T-helper 17 cell (primary cell): ENCODE results near the gene ZNF37A. TPM values are rescaled to one million over a fixed set of nuclear protein-coding genes. Genes with fewer than 3 reads are reported as not detected.
"Not testable (repeated sequence)": the region's sequence is repeated elsewhere in the genome, so short reads cannot be mapped to it uniquely, and the experiment has no call there.

Experiments used
- ATAC-seq: fragments of 150-1000 bp; cut with Tn5 transposase; 2 replicates; pipeline ENCODE4 v1.10.0; 2021; ENCODE audit warnings: mild to moderate bottlenecking, moderate library complexity
- DNase-seq, 3 donors: peaks; one replicate each; pipeline versions ENCODE4 v3.0.0 to v3.0.0-alpha.2; 2020 to 2021
- H3K9me3 ChIP-seq: one replicate; pipeline ENCODE4 v1.7.0; 2013; ENCODE audit warnings: low read length, mild to moderate bottlenecking; ENCODE audit not compliant: control insufficient read depth, poor library complexity, severe bottlenecking
- H3K27ac Mint-ChIP-seq: one replicate; pipeline ENCODE4 v1.8.0; 2022; ENCODE audit warnings: mild to moderate bottlenecking, moderate library complexity, mixed read lengths
- H3K27me3 Mint-ChIP-seq: one replicate; pipeline ENCODE4 v1.8.0; 2022; ENCODE audit warnings: mixed read lengths
- H3K36me3 Mint-ChIP-seq: one replicate; pipeline ENCODE4 v1.8.0; 2022; ENCODE audit warnings: low read depth, mixed read lengths
- H3K4me1 Mint-ChIP-seq: one replicate; pipeline ENCODE4 v1.8.0; 2022; ENCODE audit warnings: mild to moderate bottlenecking, mixed read lengths
- H3K4me3 Mint-ChIP-seq: one replicate; pipeline ENCODE4 v1.8.0; 2022; ENCODE audit warnings: mild to moderate bottlenecking, moderate library complexity, mixed read lengths
- total RNA-seq, 4 donors: library from RNA in 2 of 4; stranded (reverse) in 2 of 4; gene quantifications; one replicate each; pipeline ENCODE4 v1.2.3 and lab custom pipeline; 2022 to 2026

Gene ZNF37A
- total RNA-seq (10 to 100 TPM; 18.7 to 21.5 TPM), total RNA-seq (lab: John Stamatoyannopoulos, UW) (26.9 to 80.9 reads per million in 2 donors)

GRCh38 chr10:38094158-38094926 is at the start of gene ZNF37A:
Gene ZNF37A, plus strand, starts transcription at chr10:38094337. Its CDS starts 2,281 bp downstream, at chr10:38096618.
- peak; percentile 71 to 77 (median 74) for DNase-seq
- no peaks in the 10 kb centered on the region for H3K9me3 ChIP-seq

GRCh38 chr10:38045129-38045528 is 49.0 kb upstream of the ZNF37A start:
- DNase-seq (no peak), ATAC-seq (no peak)
- H3K4me1 Mint-ChIP-seq: peaks cover 11% of the 10 kb centered on the region
- H3K9me3 ChIP-seq: peaks cover 6% of the 10 kb centered on the region
- H3K36me3 Mint-ChIP-seq: peaks cover 15% of the 10 kb centered on the region
- H3K27me3 Mint-ChIP-seq: no peaks in the 10 kb centered on the region
- H3K27ac Mint-ChIP-seq: peak overlapping the region; percentile 21
- no peak overlapping the region for H3K4me3 Mint-ChIP-seq

More at GRCh38 chr10:38094158-38094926, at the start of gene ZNF37A:
- peak within 1 kb of the TSS; percentile 84 for H3K27ac Mint-ChIP-seq
- peaks cover 15% of the 10 kb centered on the region for H3K4me1 Mint-ChIP-seq
- peak; percentile 98 for ATAC-seq
- peak within 1 kb of the TSS; percentile 93 for H3K4me3 Mint-ChIP-seq
- H3K27me3 Mint-ChIP-seq: no peaks in the 10 kb centered on the region
- H3K36me3 Mint-ChIP-seq: peaks cover 5% of the 10 kb centered on the region

GRCh38 chr10:38047666-38048065 is 46.5 kb upstream of the ZNF37A start:
- Mint-ChIP-seq H3K27me3 (no peaks in the 10 kb centered on the region), H3K4me3 (no peak overlapping the region), H3K27ac (no peak overlapping the region), H3K4me1 (peaks cover 6% of the 10 kb centered on the region), H3K36me3 (peaks cover 8% of the 10 kb centered on the region)
- no peak for ATAC-seq
- peaks cover 11% of the 10 kb centered on the region for H3K9me3 ChIP-seq
- no peak for DNase-seq

GRCh38 chr10:38050212-38050611 is 43.9 kb upstream of the ZNF37A start:
- ATAC-seq: no peak
- peaks cover 32% of the 10 kb centered on the region for H3K9me3 ChIP-seq
- peaks cover 14% of the 10 kb centered on the region for H3K36me3 Mint-ChIP-seq
- no peak overlapping the region for H3K4me3 Mint-ChIP-seq
- H3K27ac Mint-ChIP-seq: no peak overlapping the region
- no peaks in the 10 kb centered on the region for H3K27me3 Mint-ChIP-seq
- DNase-seq: no peak
- no peaks in the 10 kb centered on the region for H3K4me1 Mint-ChIP-seq

- peaks cover 12% of the 10 kb centered on the region for H3K36me3 Mint-ChIP-seq
- H3K9me3 ChIP-seq: peaks cover 52% of the 10 kb centered on the region
- H3K4me3 Mint-ChIP-seq: no peak overlapping the region
- ATAC-seq: no peak
- no peak overlapping the region for H3K27ac Mint-ChIP-seq
- H3K4me1 Mint-ChIP-seq: no peaks in the 10 kb centered on the region
- DNase-seq: no peak
- H3K27me3 Mint-ChIP-seq: no peaks in the 10 kb centered on the region
Measured at GRCh38 chr10:38054361-38054797, 39.8 kb upstream of the ZNF37A start.

GRCh38 chr10:38055274-38055894 is 38.8 kb upstream of the ZNF37A start:
- not testable (repeated sequence) for DNase-seq, H3K4me3 Mint-ChIP-seq, ATAC-seq, H3K27ac Mint-ChIP-seq, H3K4me1 Mint-ChIP-seq, H3K27me3 Mint-ChIP-seq
- peaks cover 46% of the 10 kb centered on the region for H3K9me3 ChIP-seq
- peaks cover 14% of the 10 kb centered on the region for H3K36me3 Mint-ChIP-seq

- H3K4me1 Mint-ChIP-seq, H3K4me3 Mint-ChIP-seq, H3K27me3 Mint-ChIP-seq, H3K27ac Mint-ChIP-seq, ATAC-seq, H3K9me3 ChIP-seq, DNase-seq, H3K36me3 Mint-ChIP-seq: not testable (repeated sequence)
Measured at GRCh38 chr10:38069663-38070062, 24.5 kb upstream of the ZNF37A start.

GRCh38 chr10:38070501-38070900 is 23.6 kb upstream of the ZNF37A start:
- ATAC-seq: no peak

GRCh38 chr10:38072552-38072951 is 21.6 kb upstream of the ZNF37A start:
- no peaks in the 10 kb centered on the region for H3K36me3 Mint-ChIP-seq
- DNase-seq: no peak
- no peak for ATAC-seq
- no peaks in the 10 kb centered on the region for H3K9me3 ChIP-seq
- no peaks in the 10 kb centered on the region for H3K27me3 Mint-ChIP-seq
- H3K27ac Mint-ChIP-seq: no peak overlapping the region
- H3K4me3 Mint-ChIP-seq: no peak overlapping the region
- H3K4me1 Mint-ChIP-seq: peaks cover 2% of the 10 kb centered on the region

More at GRCh38 chr10:38070501-38070900, 23.6 kb upstream of the ZNF37A start:
- no peaks in the 10 kb centered on the region for H3K27me3 Mint-ChIP-seq
- no peak for DNase-seq
- H3K9me3 ChIP-seq: no peaks in the 10 kb centered on the region
- H3K4me1 Mint-ChIP-seq: peaks cover 2% of the 10 kb centered on the region
- no peaks in the 10 kb centered on the region for H3K36me3 Mint-ChIP-seq
- H3K4me3 Mint-ChIP-seq: no peak overlapping the region
- H3K27ac Mint-ChIP-seq: peak overlapping the region; percentile 63

GRCh38 chr10:38076687-38077086 is 17.4 kb upstream of the ZNF37A start:
- Mint-ChIP-seq H3K27me3 (peaks cover 11% of the 10 kb centered on the region), H3K27ac (no peak overlapping the region), H3K4me1 (no peaks in the 10 kb centered on the region), H3K36me3 (no peaks in the 10 kb centered on the region), H3K4me3 (no peak overlapping the region)
- no peaks in the 10 kb centered on the region for H3K9me3 ChIP-seq
- ATAC-seq (no peak), DNase-seq (no peak)

- not testable (repeated sequence) for H3K36me3 Mint-ChIP-seq, DNase-seq, H3K9me3 ChIP-seq, ATAC-seq, H3K27me3 Mint-ChIP-seq
- peak overlapping the region; percentile 93 for H3K4me3 Mint-ChIP-seq
- peaks cover 15% of the 10 kb centered on the region for H3K4me1 Mint-ChIP-seq
- H3K27ac Mint-ChIP-seq: peak overlapping the region; percentile 84
Measured at GRCh38 chr10:38093318-38093717, 819 bp upstream of the ZNF37A start.

GRCh38 chr10:38093816-38094157 is 350 bp upstream of the ZNF37A start:
- peak; percentile 0 for ATAC-seq
- no peaks in the 10 kb centered on the region for H3K9me3 ChIP-seq
- peaks cover 15% of the 10 kb centered on the region for H3K4me1 Mint-ChIP-seq
- H3K27ac Mint-ChIP-seq: peak overlapping the region; percentile 84
- H3K4me3 Mint-ChIP-seq: peak overlapping the region; percentile 93
- H3K36me3 Mint-ChIP-seq: peaks cover 2% of the 10 kb centered on the region
- no peaks in the 10 kb centered on the region for H3K27me3 Mint-ChIP-seq
- DNase-seq: peak in 1 of 3 donors; percentile 5

GRCh38 chr10:38094927-38095574 is 914 bp downstream of the ZNF37A start:
- Mint-ChIP-seq H3K27me3 (no peaks in the 10 kb centered on the region), H3K36me3 (peaks cover 10% of the 10 kb centered on the region), H3K27ac (peak overlapping the region; percentile 84), H3K4me3 (peak overlapping the region; percentile 93), H3K4me1 (peaks cover 15% of the 10 kb centered on the region)
- DNase-seq (no peak), ATAC-seq (no peak)
- H3K9me3 ChIP-seq: no peaks in the 10 kb centered on the region
